Measurements from ENCODE around the gene PKN1.
"Not testable (repeated sequence)": the region's sequence is repeated elsewhere in the genome, so short reads cannot be mapped to it uniquely, and the experiment has no call there.

PKN1 gene

DNA sequence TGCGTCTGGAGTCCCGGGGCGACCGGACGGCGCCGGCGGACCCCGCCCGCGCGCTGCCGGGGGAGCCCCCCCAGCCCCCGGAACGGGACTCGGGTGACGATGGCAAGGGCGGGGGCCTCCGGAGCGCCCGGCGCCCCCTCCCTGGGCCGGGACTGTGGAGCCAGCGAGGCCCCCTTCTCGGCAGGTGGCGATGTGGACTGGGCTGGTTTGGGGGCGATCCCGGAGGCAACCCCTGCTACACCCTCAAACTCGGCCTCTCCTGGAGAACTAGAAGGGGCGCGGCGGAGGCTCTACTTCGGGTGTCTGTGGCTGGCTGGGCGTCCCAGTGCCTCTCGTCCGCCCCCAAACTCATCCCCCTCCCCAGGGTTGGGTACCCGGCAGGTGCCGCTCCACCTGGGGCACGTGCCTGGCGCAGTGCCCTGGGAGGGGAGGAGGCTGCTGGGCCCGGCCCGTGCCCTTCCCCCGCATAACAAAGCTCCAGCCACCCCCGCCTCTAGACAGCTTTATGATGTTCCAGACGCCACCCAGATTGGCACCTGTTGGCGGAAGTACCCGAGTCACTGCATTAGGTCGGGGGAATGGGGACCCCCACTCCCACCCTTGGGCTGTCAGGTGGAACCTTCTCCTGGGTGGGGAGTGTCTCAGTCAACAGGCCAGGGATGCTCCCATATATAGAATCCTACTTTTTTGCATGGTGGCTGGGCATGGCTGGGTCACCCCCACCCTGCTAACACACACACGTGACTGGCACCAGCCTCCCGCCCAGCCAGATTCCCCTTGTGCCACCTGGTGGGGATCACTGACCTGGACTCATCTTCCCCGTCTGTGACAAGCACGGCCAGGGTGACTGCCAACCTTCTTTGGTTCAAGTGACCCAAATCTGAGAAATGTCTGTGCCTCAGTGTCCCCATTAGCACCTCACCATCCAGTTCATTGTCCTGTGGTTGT lies 722 bp downstream of the PKN1 start:
- no peak for DNase-seq

DNA sequence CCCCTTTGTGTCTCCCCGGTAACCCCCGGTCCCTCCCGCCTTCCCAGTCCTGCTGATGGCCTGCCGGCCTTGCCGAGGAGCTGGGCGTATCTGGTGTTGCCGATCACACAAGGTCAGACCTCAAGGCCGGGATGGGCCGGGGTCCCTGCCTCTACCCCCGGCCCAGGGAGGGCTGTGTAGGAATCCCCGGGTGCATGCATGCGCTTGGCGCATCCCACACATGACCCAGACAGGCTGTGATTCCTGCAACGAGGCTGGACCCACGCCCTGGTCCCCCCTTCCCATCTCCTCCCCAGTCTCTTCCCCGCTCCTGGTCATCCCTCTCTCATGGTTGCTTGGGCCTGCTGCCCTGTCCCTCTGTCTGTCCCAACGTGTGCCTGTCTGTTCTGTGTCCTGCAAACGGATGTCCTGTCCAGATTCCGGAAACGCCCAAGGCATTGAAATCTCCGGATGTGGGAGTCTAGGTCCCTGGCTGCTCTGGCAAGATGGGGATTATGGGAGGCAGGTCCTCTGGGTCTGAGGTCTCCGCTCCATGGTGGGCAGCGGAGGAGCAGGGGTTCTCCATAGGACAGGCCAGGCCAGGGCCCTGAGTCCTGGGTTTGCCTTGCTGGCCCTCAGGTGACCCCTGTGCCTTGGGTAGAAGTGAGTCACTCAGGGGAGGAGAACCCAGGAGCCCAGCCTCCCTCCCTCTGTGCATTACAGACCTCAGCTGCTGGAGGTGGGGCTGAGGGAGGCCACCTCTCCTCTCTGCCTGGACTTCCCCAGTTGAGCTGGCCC lies 1.6 kb downstream of the PKN1 start:
- DNase-seq: no peak

DNA sequence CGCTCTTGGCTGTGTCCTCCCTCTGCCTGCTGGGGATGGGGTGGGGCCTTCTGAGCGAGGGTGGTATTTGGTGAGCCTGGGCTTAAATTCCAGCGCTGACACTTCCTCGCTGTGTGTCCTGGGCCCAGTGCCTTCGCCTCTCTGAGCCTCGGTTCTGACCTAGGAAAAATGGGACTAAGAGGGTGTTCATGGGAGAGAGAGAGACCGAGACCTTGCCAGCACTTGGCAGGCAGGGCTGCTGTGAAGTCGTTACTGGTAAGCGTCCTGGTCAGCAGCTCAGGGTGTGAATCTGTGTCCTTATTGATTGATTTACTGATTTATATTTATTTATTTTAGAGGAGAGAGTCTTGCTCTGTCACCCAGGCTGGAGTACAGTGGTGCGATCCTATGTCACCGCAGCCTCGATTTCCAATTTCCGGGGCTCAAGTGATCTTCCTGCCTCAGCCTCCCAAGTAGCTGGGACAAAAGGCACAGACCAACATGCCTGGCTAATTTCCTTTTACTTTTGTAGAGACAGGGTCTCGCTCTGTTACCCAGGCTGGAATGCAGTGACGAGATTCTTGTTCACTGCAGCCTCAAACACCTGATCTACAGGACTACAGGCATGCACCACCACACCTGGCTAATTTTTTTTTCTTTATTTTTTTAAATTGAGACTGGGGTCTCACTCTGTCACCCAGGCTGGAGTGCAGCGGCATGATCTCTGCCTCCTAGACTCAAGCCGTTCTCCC lies 2.4 kb downstream of the PKN1 start:
- no peak for DNase-seq

- no peak for DNase-seq
Measured at GRCh38 chr19:14437578-14438140, 4.6 kb downstream of the PKN1 start.

GRCh38 chr19:14439014-14439413 lies 5.9 kb downstream of the PKN1 start:
- DNase-seq: no peak

GRCh38 chr19:14440049-14440448 lies 6.9 kb downstream of the PKN1 start:
- peak; percentile 73 for DNase-seq

DNA sequence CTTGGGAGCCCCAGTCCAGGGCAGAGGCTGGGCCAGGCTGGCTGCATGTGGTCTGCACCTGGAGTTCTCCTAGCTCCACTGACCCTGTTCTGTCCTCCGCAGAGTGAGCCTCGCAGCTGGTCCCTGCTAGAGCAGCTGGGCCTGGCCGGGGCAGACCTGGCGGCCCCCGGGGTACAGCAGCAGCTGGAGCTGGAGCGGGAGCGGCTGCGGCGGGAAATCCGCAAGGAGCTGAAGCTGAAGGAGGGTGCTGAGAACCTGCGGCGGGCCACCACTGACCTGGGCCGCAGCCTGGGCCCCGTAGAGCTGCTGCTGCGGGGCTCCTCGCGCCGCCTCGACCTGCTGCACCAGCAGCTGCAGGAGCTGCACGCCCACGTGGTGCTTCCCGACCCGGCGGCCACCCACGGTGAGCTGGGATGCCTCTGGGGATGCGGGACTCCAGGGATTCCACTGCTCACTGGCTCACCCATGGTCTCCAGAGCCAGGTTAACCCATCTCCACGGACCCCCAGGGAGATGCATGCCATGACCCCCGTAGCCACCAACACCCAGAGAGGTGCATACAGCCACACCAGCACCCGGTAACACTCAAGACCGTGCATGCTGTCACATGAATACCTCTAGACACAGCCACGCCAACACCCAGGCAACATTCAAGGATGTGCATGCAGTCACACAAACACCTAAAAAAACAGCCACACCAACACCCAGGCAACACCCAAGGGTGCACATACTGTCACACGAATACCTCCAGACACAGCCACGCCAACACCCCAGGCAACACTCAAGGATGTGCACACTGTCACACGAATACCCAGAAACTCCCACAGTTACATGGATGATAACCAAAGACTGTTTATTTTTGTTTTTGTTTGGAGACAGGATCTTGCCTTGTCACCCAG lies 8.2 kb downstream of the PKN1 start:
- DNase-seq: no peak

- DNase-seq: no peak
Measured at GRCh38 chr19:14442891-14443631, 10.0 kb downstream of the PKN1 start.

DNA sequence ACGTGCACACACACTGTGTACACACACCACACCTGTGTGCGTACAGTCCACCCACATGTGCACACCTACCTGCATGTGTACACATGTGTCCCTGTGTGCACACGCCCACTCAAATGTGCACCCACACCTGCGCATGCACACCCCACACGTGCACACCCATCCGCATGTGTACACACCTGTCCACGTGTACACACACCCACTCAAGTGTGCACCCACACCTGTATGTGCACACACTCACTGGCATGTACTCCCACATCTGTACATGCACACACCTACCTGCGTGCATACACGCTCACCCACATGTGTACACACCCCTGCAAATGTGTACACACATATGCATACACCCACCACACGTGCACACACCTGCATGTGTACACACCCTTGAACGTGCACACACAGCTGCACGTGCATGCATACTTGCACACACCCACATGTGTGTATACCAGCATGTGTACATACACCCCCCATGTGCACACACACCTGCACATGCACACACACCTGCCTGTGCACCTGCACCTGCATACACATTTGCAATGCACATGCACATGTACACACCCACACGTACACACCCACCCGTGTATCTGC lies 10.6 kb downstream of the PKN1 start:
- DNase-seq: no peak

DNA sequence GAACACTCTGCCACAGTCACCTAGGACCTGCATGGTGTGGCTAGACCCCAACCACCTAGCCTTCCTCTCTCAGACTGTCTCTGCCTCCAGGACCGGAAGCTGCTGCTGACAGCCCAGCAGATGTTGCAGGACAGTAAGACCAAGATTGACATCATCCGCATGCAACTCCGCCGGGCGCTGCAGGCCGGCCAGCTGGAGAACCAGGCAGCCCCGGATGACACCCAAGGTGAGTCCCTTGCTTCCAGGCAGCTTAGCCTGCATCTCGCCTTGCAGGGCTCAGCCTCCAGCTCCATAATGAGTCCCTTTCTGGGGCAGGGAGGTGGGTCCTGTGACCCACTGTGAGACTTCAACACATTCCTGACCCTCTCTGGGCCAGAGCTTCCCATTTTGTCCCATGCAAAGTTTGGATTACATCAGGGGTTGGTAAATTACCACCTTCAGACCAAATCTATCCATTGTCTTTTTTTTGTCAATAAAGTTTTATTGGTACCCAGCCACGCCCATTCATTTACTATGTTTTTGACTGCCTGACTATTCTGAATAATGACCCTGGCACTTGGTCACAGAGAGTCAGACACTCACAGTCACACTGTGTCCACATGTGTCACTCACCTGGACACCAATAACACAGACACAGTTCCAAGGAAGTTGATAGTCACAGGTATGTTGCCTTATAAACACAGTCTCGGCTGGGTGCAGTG lies 13.4 kb downstream of the PKN1 start:
- no peak for DNase-seq

- no peak for DNase-seq
Measured at GRCh38 chr19:14449321-14449720, 16.2 kb downstream of the PKN1 start.

GRCh38 chr19:14450168-14450874 lies 17.2 kb downstream of the PKN1 start:
- DNase-seq: no peak

- no peak for DNase-seq
Measured at GRCh38 chr19:14450876-14451275, 17.8 kb downstream of the PKN1 start.

GRCh38 chr19:14452303-14452702 lies 19.2 kb downstream of the PKN1 start:
- DNase-seq: not testable (repeated sequence)

- peak; percentile 70 for DNase-seq
Measured at GRCh38 chr19:14459703-14460102, 26.6 kb downstream of the PKN1 start.

GRCh38 chr19:14460935-14461334 lies 27.8 kb downstream of the PKN1 start:
- DNase-seq: no peak

GRCh38 chr19:14462401-14462800 lies 29.3 kb downstream of the PKN1 start:
- not testable (repeated sequence) for DNase-seq

- DNase-seq: no peak
Measured at GRCh38 chr19:14463747-14464146, 30.6 kb downstream of the PKN1 start.

GRCh38 chr19:14467391-14467790 lies 34.3 kb downstream of the PKN1 start:
- DNase-seq: no peak

Data from NK-92 treated with Interleukin-12 subunit alpha and Interleukin-12 subunit beta, amount 100 ng/mL, for 24 hours (cell line).